Nephron (organoid): ENCODE results near the gene CCDC106.

Source experiments
- H3K27ac Mint-ChIP-seq, 3 experiments: 2 replicates each; pipeline ENCODE4 v1.8.0; 2020; ENCODE audit warnings: mixed read lengths in 3 of 3, mild to moderate bottlenecking in 2 of 3, moderate library complexity in 1 of 3
- H3K27me3 Mint-ChIP-seq: 2 replicates; pipeline ENCODE4 v1.8.0; 2021; ENCODE audit warnings: low read depth, mild to moderate bottlenecking, moderate library complexity, mixed read lengths
- H3K36me3 Mint-ChIP-seq: 2 replicates; pipeline ENCODE4 v1.8.0; 2020; ENCODE audit warnings: low read depth, mixed read lengths
- H3K4me1 Mint-ChIP-seq: 2 replicates; pipeline ENCODE4 v1.8.0; 2020; ENCODE audit warnings: mixed read lengths
- H3K4me3 Mint-ChIP-seq, 3 experiments: 2 replicates each; pipeline ENCODE4 v1.8.0; 2020; ENCODE audit warnings: mild to moderate bottlenecking in 3 of 3, mixed read lengths in 3 of 3, moderate library complexity in 2 of 3
- H3K9me3 Mint-ChIP-seq: 2 replicates; pipeline ENCODE4 v1.8.0; 2020; ENCODE audit warnings: mixed read lengths
- CTCF ChIP-seq, 3 experiments: fragments of 200-600 bp; sonication (generic); IDR thresholded peaks; one replicate each; pipeline ENCODE4 v1.5.0; 2021; ENCODE audit warnings: antibody characterized with exemption in 3 of 3; ENCODE audit not compliant: unreplicated experiment in 3 of 3

Gene CCDC106

GRCh38 chr19:55636723-55637122 lies 11.3 kb upstream of the CCDC106 start:
- peak overlapping the region; percentile 49 to 96 (median 92) for H3K27ac Mint-ChIP-seq
- H3K9me3 Mint-ChIP-seq = no peaks in the 10 kb centered on the region
- peaks cover 57% of the 10 kb centered on the region for H3K4me1 Mint-ChIP-seq
- peaks cover 3% of the 10 kb centered on the region for H3K27me3 Mint-ChIP-seq
- H3K36me3 Mint-ChIP-seq = peaks cover 8% of the 10 kb centered on the region
- peak overlapping the region; percentile 96 to 99 (median 96) for H3K4me3 Mint-ChIP-seq
- no peak for TF ChIP-seq CTCF (IDR thresholded peaks at IDR 0.05; ENCODE audit: unreplicated experiment in 3 of 3)

DNA sequence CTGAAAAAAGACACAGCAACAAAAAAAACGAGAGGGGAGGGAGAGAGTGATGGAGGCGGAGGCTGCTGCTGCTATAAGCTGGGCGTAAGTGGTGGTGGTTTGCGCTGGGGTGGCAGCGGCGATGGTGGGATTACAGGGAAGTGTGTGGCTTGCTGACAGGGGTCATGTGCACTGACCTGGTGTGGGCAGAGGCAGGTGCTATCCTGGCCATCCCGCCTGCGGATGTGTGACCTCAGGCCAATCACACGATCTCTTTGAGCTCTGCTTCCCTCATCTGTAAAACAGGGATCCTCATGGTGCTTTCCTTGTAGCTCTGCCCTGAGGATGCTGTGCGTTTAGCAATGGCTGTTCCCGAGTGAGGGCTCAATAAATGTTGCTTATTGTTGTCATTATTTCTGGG lies 10.5 kb upstream of the CCDC106 start:
- Mint-ChIP-seq H3K4me1 (peaks cover 58% of the 10 kb centered on the region), H3K9me3 (no peaks in the 10 kb centered on the region), H3K36me3 (peaks cover 8% of the 10 kb centered on the region), H3K27me3 (peaks cover 3% of the 10 kb centered on the region), H3K4me3 (peak overlapping the region; percentile 96 to 99 (median 96)), H3K27ac (peak overlapping the region; percentile 81 to 85 (median 82))
- no peak for TF ChIP-seq CTCF (IDR thresholded peaks at IDR 0.05; ENCODE audit: unreplicated experiment in 3 of 3)

- no peaks in the 10 kb centered on the region for H3K9me3 Mint-ChIP-seq
- peak; percentile 19 to 48 (median 45) for TF ChIP-seq CTCF (IDR thresholded peaks at IDR 0.05; ENCODE audit: unreplicated experiment in 3 of 3)
- H3K4me3 Mint-ChIP-seq = peak overlapping the region; percentile 78 to 89 (median 88)
- H3K4me1 Mint-ChIP-seq = peaks cover 62% of the 10 kb centered on the region
- peaks cover 8% of the 10 kb centered on the region for H3K36me3 Mint-ChIP-seq
- H3K27ac Mint-ChIP-seq = peak overlapping the region; percentile 77 to 99 (median 95)
- peaks cover 3% of the 10 kb centered on the region for H3K27me3 Mint-ChIP-seq
Measured at GRCh38 chr19:55638864-55639359, 9.1 kb upstream of the CCDC106 start.

DNA sequence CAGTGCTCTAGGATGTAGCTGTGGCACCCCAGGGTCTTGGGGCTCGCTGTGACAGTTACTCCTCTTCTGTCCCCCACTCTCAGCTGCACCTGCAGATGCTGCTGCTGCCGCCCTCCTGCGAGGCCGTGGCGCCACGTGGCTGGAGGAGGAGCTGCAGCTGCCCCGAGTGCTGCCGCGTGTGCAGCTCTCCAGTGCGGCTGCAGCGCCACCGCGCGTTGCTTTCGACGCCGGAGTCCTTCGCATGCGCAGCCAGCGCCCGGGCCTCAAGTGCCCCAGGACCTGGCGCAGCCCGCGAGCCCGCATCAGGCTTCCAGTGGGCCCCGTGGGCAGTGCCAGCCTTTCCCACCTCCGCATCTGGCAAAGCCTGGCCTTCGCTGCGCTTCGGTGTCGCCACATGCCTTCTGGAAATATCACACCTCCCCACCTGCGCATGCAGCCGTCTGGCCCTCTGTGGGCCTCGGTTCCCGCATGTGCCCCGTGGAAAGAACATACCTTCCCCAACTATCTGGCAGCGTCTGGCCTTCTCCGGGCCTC lies 7.9 kb upstream of the CCDC106 start:
- no peak for TF ChIP-seq CTCF (IDR thresholded peaks at IDR 0.05; ENCODE audit: unreplicated experiment in 3 of 3)
- H3K4me3 Mint-ChIP-seq = peak overlapping the region; percentile 90 to 96 (median 95)
- H3K27me3 Mint-ChIP-seq = peaks cover 3% of the 10 kb centered on the region
- peak overlapping the region; percentile 98 to 99 (median 99) for H3K27ac Mint-ChIP-seq
- H3K4me1 Mint-ChIP-seq = peaks cover 59% of the 10 kb centered on the region
- H3K36me3 Mint-ChIP-seq = peaks cover 8% of the 10 kb centered on the region
- no peaks in the 10 kb centered on the region for H3K9me3 Mint-ChIP-seq

DNA sequence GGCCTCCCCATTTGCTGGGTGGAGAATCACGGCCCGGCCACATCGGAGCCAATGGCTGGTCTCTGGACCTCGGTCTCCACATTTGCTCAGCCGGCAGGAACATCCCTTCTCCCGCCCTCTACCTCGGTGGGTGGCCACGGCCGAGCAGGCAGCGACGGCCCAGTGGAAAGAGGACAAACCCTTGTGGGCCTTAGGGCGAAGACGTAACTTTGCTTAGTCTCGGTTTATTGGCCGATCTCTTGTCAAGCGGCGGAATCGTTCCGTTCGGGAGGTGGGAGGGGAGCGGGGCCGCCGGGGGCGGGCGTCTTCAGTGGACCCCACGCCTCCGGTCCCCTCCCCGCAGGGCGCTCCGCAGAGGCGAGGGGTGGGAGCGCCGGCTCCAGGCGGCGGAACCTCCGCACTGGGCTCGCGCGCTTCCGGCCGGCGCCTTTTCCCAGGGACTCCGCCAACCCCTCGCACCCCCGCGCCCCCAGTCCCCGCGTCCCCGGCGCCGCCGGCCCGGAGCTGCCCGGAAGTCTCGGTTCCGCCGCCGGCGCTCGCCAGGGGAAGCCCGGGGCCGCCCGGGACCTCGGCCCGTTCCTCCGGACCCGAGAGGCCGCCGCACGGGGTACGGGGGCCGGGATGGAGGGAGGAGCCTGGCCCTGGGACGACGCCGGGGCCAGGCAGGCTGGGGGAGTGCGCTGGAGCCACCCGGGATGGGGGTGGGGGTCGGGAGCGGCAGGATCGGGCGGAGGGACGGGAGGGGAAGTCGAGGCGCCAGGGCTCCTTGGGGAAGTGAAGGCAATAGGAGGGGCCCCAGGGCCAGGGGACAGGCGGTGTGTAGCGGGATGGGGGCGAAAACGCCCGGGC lies 7.2 kb upstream of the CCDC106 start, which contains the start of gene ZNF580:
Gene ZNF580 (plus strand): TSS at position 426 of the 849 bp plus-strand sequence. CDS start 1,507 bp downstream, outside the sequence.
- peaks cover 56% of the 10 kb centered on the region for H3K4me1 Mint-ChIP-seq
- TF ChIP-seq CTCF (IDR thresholded peaks at IDR 0.05; ENCODE audit: unreplicated experiment in 3 of 3) = no peak
- peak within 1 kb of the TSS; percentile 94 to 96 (median 95) for H3K4me3 Mint-ChIP-seq
- peak within 1 kb of the TSS; percentile 98 to 99 (median 99) for H3K27ac Mint-ChIP-seq
- H3K9me3 Mint-ChIP-seq = no peaks in the 10 kb centered on the region
- peaks cover 15% of the 10 kb centered on the region for H3K36me3 Mint-ChIP-seq
- H3K27me3 Mint-ChIP-seq = peaks cover 3% of the 10 kb centered on the region
